GM13977 (cell line): ENCODE data around the gene HDHD3.
"Not testable (repeated sequence)": the region's sequence is repeated elsewhere in the genome, so short reads cannot be mapped to it uniquely, and the experiment has no call there.

Experiments
- DNase-seq: peaks from one replicate; pipeline ENCODE4 v3.0.0; 2012; ENCODE audit warnings: low spot score
- CTCF ChIP-seq: IDR thresholded peaks from 2 replicates; pipeline ENCODE4 v1.5.1; 2012; ENCODE audit warnings: mild to moderate bottlenecking, control low read depth; ENCODE audit not compliant: insufficient read depth; ENCODE audit errors: extremely low read depth, missing control alignments
- in situ Hi-C: fragments of 300-500 bp; cut with MboI; formaldehyde crosslinking; loops from one replicate; pipeline ENCODE4 v1.12.0; 2022; ENCODE audit warnings: low sequenced_read_pairs, low pct_unique_long_range_greater_than_20kb, mixed read lengths, inconsistent platforms; ENCODE audit not compliant: unreplicated experiment

HDHD3 gene

GRCh38 chr9:113409883-113410206 is 33.1 kb upstream of the HDHD3 start:
- in situ Hi-C loops = no loop called here
- TF ChIP-seq CTCF = peak; percentile 3

GRCh38 chr9:113409481-113409880 is 32.7 kb upstream of the HDHD3 start:
- in situ Hi-C loops = no loop called here
- no peak for TF ChIP-seq CTCF
- no peak for DNase-seq

More at GRCh38 chr9:113409883-113410206, 33.1 kb upstream of the HDHD3 start:
- DNase-seq = no peak

- in situ Hi-C loops = not testable (repeated sequence)
- DNase-seq = peak; percentile 56
- TF ChIP-seq CTCF = peak; percentile 89
These were observed 30.2 kb upstream of the HDHD3 start for GRCh38 chr9:113406873-113407511.

GRCh38 chr9:113406353-113406752 is 29.6 kb upstream of the HDHD3 start:
- in situ Hi-C loops = not testable (repeated sequence)

GRCh38 chr9:113403646-113404045 is 26.9 kb upstream of the HDHD3 start:
- in situ Hi-C loops = no loop called here
- TF ChIP-seq CTCF = no peak
- DNase-seq = no peak

More at GRCh38 chr9:113406353-113406752, 29.6 kb upstream of the HDHD3 start:
- not testable (repeated sequence) for DNase-seq

GRCh38 chr9:113401027-113401792 is 24.4 kb upstream of the HDHD3 start, which contains the start of gene ALAD:
Gene ALAD (minus strand): TSS chr9:113401284. CDS start chr9:113393559, 7,725 bp downstream.
- peak; percentile 99 for DNase-seq
- in situ Hi-C loops = no loop called here
- TF ChIP-seq CTCF = peak; percentile 98

GRCh38 chr9:113399646-113400200 is 22.9 kb upstream of the HDHD3 start:
- TF ChIP-seq CTCF = no peak
- DNase-seq = no peak
- in situ Hi-C loops = no loop called here
